Mucosa of descending colon (tissue), 3 donors: Measurements from ENCODE around the gene TRAF3. TPM values are rescaled to one million over a fixed set of nuclear protein-coding genes. Genes with fewer than 3 reads are reported as not detected.

ENCODE experiments used
- ATAC-seq: fragments of 200-7000 bp; cut with Tn5 transposase; one replicate; pipeline ENCODE4 v1.9.1; 2020; ENCODE audit warnings: mild to moderate bottlenecking, moderate library complexity
- DNase-seq, 3 donors: peaks; one replicate each; pipeline ENCODE4 v3.0.0-alpha.2; 2020
- H3K36me3 ChIP-seq: fragments of 200-600 bp; one replicate; pipeline ENCODE4 v1.8.0; 2021; ENCODE audit warnings: low read depth, mild to moderate bottlenecking
- H3K4me1 ChIP-seq: fragments of 200-600 bp; one replicate; pipeline ENCODE4 v1.8.0; 2021; ENCODE audit warnings: low read depth, mild to moderate bottlenecking
- H3K4me3 ChIP-seq: fragments of 200-600 bp; one replicate; pipeline ENCODE4 v1.8.0; 2021; ENCODE audit warnings: mild to moderate bottlenecking
- H3K9me3 ChIP-seq: fragments of 200-600 bp; one replicate; pipeline ENCODE4 v1.8.0; 2021; ENCODE audit warnings: mild to moderate bottlenecking
- CTCF ChIP-seq: fragments of 200-600 bp; IDR thresholded peaks from one replicate; pipeline ENCODE4 v1.8.0; 2022; ENCODE audit warnings: antibody characterized with exemption, mild to moderate bottlenecking
- intact Hi-C, 2 donors: fragments of 100-400 bp; cut with DNase I in 1 of 2; cut with micrococcal nuclease in 1 of 2; formaldehyde crosslinking; loops; one replicate each; pipeline versions ENCODE4 v1.11.0 to v1.11.1; 2022; cut with DNase I, micrococcal nuclease
- total RNA-seq, 3 donors: library from RNA; stranded (reverse); fragmentation: NEBNext Ultra II Directional in 2 of 3; extraction: Animal tissue kit (Norgen Biotek cat#: 25700) in 2 of 3; gene quantifications; one replicate each; pipeline versions ENCODE4 v1.2.1 to v1.2.4, GENCODE V29; 2021 to 2023
- donor health status: DM: no; HTN: no; CAD: no; lungs with moderate emphysema.
- donor health status: DM: no; HTN: no; CAD: no.
- donor health status: DM: no; HTN: yes; CAD: no.

The TRAF3 gene
- total RNA-seq, 3 donors from 2014 or later: 20.9 to 36.0 (median 21.3) TPM

DNA sequence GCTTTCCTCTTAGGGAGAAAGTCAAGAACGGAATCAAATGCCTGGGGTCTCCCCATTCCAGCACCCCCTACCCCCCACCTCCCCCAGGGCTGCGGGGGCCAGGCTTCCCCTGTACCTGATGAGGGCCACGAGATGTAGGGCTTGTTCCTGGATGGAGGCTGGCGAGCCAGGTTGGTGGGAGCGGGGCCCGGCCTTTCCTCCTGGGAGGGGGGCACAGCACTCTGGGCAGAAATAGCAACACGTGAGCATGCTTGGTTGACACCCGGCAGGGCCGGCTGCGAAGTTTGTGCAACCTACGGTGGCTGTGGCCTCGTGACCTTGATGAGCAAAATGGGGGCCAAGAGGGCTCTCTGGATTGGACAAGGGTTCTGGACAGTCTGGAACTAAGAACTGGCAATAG, 160.9 kb downstream of the TRAF3 start:
- H3K4me3 ChIP-seq: no peak overlapping the region
- TF ChIP-seq CTCF: no peak
- peaks cover 2% of the 10 kb centered on the region for H3K4me1 ChIP-seq
- DNase-seq: peak in 1 of 3 donors; percentile 18
- intact Hi-C loops: no loop called here
- no peak for ATAC-seq
- H3K36me3 ChIP-seq: peaks cover 1% of the 10 kb centered on the region
- no peaks in the 10 kb centered on the region for H3K9me3 ChIP-seq

- Histone ChIP-seq H3K9me3 (no peaks in the 10 kb centered on the region), H3K36me3 (no peaks in the 10 kb centered on the region), H3K4me3 (no peak overlapping the region), H3K4me1 (peaks cover 2% of the 10 kb centered on the region)
- DNase-seq (peak in 1 of 3 donors; percentile 18), ATAC-seq (no peak)
- no peak for TF ChIP-seq CTCF
- intact Hi-C loops: no loop called here
Measured at GRCh38 chr14:102939329-102939728, 162.1 kb downstream of the TRAF3 start.

- peak in 2 of 3 donors; percentile 70 to 78 for DNase-seq
- Histone ChIP-seq H3K4me3 (no peak overlapping the region), H3K36me3 (no peaks in the 10 kb centered on the region), H3K9me3 (no peaks in the 10 kb centered on the region), H3K4me1 (peaks cover 2% of the 10 kb centered on the region)
- TF ChIP-seq CTCF: no peak
- intact Hi-C loops: no loop called here
- ATAC-seq: peak; percentile 84
Measured at GRCh38 chr14:102939820-102940561, 162.7 kb downstream of the TRAF3 start.

- intact Hi-C loops: no loop called here
- Histone ChIP-seq H3K36me3 (no peaks in the 10 kb centered on the region), H3K4me3 (no peak overlapping the region), H3K9me3 (no peaks in the 10 kb centered on the region), H3K4me1 (peaks cover 2% of the 10 kb centered on the region)
- DNase-seq (peak in 1 of 3 donors; percentile 25), ATAC-seq (no peak)
- no peak for TF ChIP-seq CTCF
Measured at GRCh38 chr14:102940729-102941362, 163.6 kb downstream of the TRAF3 start.

GRCh38 chr14:102941419-102942011, 164.3 kb downstream of the TRAF3 start:
- DNase-seq: no peak
- ATAC-seq: no peak
- intact Hi-C loops: no loop called here
- TF ChIP-seq CTCF: no peak
- Histone ChIP-seq H3K4me1 (peaks cover 2% of the 10 kb centered on the region), H3K36me3 (no peaks in the 10 kb centered on the region), H3K4me3 (no peak overlapping the region), H3K9me3 (no peaks in the 10 kb centered on the region)
